ENCODE results near the gene TNFRSF25.
"Not testable (repeated sequence)": the region's sequence is repeated elsewhere in the genome, so short reads cannot be mapped to it uniquely, and the experiment has no call there.

The TNFRSF25 gene

DNA sequence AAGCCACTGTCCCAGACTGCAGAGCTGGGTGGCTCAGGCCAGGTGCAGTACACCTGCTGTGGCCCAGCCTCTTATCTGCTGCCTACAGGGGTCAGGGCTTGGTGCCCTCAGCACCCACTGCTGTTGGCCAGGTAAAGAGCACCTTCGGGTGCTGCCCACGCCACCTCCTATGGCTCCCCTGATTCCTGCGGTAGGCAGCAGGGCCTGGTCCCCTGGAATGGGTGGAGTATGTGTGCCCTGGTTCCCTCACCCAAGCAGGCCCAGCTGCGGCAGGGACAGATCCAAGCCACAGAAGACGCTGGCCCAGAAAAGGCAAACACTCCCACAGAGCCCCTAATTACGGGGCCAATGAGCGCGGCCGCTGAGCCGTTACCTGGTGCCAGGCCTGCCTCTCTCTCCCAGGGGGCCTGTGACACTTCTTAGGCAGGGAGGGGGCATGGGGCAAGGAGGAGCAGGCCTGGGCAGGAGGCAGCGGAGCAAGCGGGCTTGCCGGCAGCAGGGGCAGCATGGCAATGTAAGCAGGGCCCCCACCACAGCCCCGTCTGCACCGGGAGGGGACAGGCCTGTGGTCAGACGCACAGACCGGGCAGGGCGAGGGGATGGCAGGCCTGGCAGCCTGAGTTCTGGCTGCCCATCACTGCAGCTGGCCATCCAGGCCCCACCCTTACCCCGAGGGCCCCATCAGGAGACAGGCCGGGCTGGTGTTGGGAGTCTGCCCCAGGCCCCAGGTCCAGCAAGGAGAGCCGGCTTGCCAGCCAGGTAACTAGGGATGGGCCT, 22.4 kb downstream of the TNFRSF25 start:
- no peak overlapping the region for H3K9ac ChIP-seq (ENCODE audit: low read length)
- no peak overlapping the region for H3K27ac ChIP-seq (ENCODE audit: low read length)
- H3K27me3 ChIP-seq (ENCODE audit: control insufficient read depth, insufficient read depth, low read length) = peaks cover 26% of the 10 kb centered on the region
- H3K4me1 ChIP-seq (ENCODE audit: control insufficient read depth, low read depth, low read length) = peaks cover 5% of the 10 kb centered on the region
- H3K4me3 ChIP-seq (ENCODE audit: low read length) = no peak overlapping the region
- no peaks in the 10 kb centered on the region for H3K9me3 ChIP-seq (ENCODE audit: control insufficient read depth, low read depth, low read length)
- H3K36me3 ChIP-seq (ENCODE audit: control insufficient read depth, low read depth, low read length) = no peaks in the 10 kb centered on the region

DNA sequence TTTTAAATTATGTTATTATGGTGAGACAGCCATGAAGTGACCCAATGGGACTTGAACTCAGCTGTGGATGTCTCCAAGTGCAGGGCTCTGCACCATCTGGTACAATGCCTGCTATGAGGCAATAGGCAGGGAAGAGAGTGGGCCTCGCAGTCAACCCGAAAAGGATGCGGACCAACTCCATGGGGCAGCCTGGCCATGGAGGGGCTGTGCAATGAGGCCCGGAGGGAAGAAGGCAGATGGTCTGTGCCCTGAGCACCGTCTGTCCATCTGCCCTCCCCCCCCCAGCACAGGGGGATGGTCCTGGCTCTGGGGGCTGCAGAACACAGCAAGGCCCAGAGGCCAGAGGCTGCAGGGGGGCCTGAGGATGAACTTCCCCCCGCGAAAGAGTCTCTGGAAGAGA, 24.4 kb downstream of the TNFRSF25 start:
- H3K9me3 ChIP-seq (ENCODE audit: control insufficient read depth, low read depth, low read length) = no peaks in the 10 kb centered on the region
- H3K4me1 ChIP-seq (ENCODE audit: control insufficient read depth, low read depth, low read length) = peaks cover 2% of the 10 kb centered on the region
- H3K27me3 ChIP-seq (ENCODE audit: control insufficient read depth, insufficient read depth, low read length) = peaks cover 26% of the 10 kb centered on the region
- no peak overlapping the region for H3K27ac ChIP-seq (ENCODE audit: low read length)
- H3K4me3 ChIP-seq (ENCODE audit: low read length) = no peak overlapping the region
- no peak overlapping the region for H3K9ac ChIP-seq (ENCODE audit: low read length)
- H3K36me3 ChIP-seq (ENCODE audit: control insufficient read depth, low read depth, low read length) = no peaks in the 10 kb centered on the region

- no peak overlapping the region for H3K9ac ChIP-seq (ENCODE audit: low read length)
- no peaks in the 10 kb centered on the region for H3K9me3 ChIP-seq (ENCODE audit: control insufficient read depth, low read depth, low read length)
- H3K27me3 ChIP-seq (ENCODE audit: control insufficient read depth, insufficient read depth, low read length) = peaks cover 26% of the 10 kb centered on the region
- peak overlapping the region; percentile 37 for H3K4me3 ChIP-seq (ENCODE audit: low read length)
- H3K27ac ChIP-seq (ENCODE audit: low read length) = no peak overlapping the region
- no peaks in the 10 kb centered on the region for H3K36me3 ChIP-seq (ENCODE audit: control insufficient read depth, low read depth, low read length)
- H3K4me1 ChIP-seq (ENCODE audit: control insufficient read depth, low read depth, low read length) = no peaks in the 10 kb centered on the region
Measured at GRCh38 chr1:6440198-6441126, 25.5 kb downstream of the TNFRSF25 start.

DNA sequence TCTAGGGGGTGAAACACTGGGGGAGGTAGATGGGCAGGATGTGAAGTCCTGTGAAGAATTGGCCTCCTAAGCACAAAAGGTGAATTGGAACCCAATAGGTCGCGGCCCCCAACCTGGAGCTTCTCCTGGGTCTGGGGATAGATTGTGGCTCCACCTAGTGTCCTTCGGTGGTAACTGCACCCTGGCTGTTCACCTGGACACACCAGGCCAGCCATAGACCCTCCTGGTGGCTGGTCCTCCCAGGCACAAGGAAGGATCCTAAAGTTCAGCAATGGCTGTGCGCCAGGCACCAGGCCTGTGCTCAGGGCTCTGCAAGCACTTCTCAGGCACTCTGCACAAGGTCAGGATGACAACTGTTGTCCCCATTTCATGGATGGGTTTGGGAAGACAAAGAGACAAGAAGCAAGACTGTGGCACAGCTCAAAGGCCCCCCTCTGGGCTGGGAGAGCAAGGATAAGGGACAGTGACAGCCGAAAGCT, 27.9 kb downstream of the TNFRSF25 start:
- H3K4me3 ChIP-seq (ENCODE audit: low read length) = no peak overlapping the region
- H3K27me3 ChIP-seq (ENCODE audit: control insufficient read depth, insufficient read depth, low read length) = peaks cover 26% of the 10 kb centered on the region
- no peak overlapping the region for H3K27ac ChIP-seq (ENCODE audit: low read length)
- H3K4me1 ChIP-seq (ENCODE audit: control insufficient read depth, low read depth, low read length) = no peaks in the 10 kb centered on the region
- no peaks in the 10 kb centered on the region for H3K9me3 ChIP-seq (ENCODE audit: control insufficient read depth, low read depth, low read length)
- no peak overlapping the region for H3K9ac ChIP-seq (ENCODE audit: low read length)
- H3K36me3 ChIP-seq (ENCODE audit: control insufficient read depth, low read depth, low read length) = no peaks in the 10 kb centered on the region

DNA sequence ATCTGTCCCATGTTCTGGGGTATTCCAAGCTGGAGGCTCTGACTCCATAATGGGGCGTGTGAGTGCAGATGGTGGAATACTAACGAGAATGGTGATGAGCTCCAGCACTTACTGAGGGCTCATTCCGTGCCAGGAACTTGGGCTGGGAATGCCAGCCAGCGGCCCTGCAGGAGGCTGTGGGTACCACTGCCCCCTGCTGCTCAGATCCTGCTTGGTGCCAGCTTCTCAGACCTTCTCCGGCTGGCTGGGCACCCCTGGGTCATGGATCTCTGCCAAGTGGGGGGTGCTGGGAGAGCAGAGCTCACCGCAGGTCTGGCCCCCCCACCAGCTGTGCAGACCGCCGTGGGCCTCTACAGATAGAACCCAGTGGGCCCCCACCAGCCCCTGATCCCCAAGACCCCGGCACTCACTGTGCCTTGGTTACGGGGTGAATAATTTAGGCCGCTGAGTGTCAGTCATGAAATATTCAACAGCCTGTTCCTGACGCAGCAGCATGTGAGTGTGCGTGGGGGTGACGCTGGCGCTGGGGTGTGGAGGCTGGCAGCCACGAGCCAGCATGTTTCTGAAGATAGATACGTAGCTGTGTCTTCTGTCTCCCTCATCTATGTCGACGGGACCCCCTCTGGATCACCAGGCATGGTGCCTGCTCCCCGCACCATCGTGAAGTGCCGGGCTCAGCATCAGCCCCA, 28.8 kb downstream of the TNFRSF25 start:
- not testable (repeated sequence) for H3K9me3 ChIP-seq (ENCODE audit: control insufficient read depth, low read depth, low read length); H3K4me1 ChIP-seq (ENCODE audit: control insufficient read depth, low read depth, low read length); H3K9ac ChIP-seq (ENCODE audit: low read length); H3K36me3 ChIP-seq (ENCODE audit: control insufficient read depth, low read depth, low read length); H3K4me3 ChIP-seq (ENCODE audit: low read length); H3K27ac ChIP-seq (ENCODE audit: low read length)
- H3K27me3 ChIP-seq (ENCODE audit: control insufficient read depth, insufficient read depth, low read length) = peaks cover 26% of the 10 kb centered on the region

GRCh38 chr1:6436277-6436676, 29.7 kb downstream of the TNFRSF25 start:
- H3K9ac ChIP-seq (ENCODE audit: low read length); H3K4me3 ChIP-seq (ENCODE audit: low read length); H3K4me1 ChIP-seq (ENCODE audit: control insufficient read depth, low read depth, low read length); H3K9me3 ChIP-seq (ENCODE audit: control insufficient read depth, low read depth, low read length); H3K36me3 ChIP-seq (ENCODE audit: control insufficient read depth, low read depth, low read length); H3K27ac ChIP-seq (ENCODE audit: low read length): not testable (repeated sequence)
- peaks cover 18% of the 10 kb centered on the region for H3K27me3 ChIP-seq (ENCODE audit: control insufficient read depth, insufficient read depth, low read length)

GRCh38 chr1:6435547-6435946, 30.4 kb downstream of the TNFRSF25 start:
- no peak overlapping the region for H3K4me3 ChIP-seq (ENCODE audit: low read length)
- H3K27ac ChIP-seq (ENCODE audit: low read length) = no peak overlapping the region
- no peaks in the 10 kb centered on the region for H3K4me1 ChIP-seq (ENCODE audit: control insufficient read depth, low read depth, low read length)
- H3K9me3 ChIP-seq (ENCODE audit: control insufficient read depth, low read depth, low read length) = no peaks in the 10 kb centered on the region
- no peak overlapping the region for H3K9ac ChIP-seq (ENCODE audit: low read length)
- H3K36me3 ChIP-seq (ENCODE audit: control insufficient read depth, low read depth, low read length) = no peaks in the 10 kb centered on the region
- H3K27me3 ChIP-seq (ENCODE audit: control insufficient read depth, insufficient read depth, low read length) = peaks cover 12% of the 10 kb centered on the region

DNA sequence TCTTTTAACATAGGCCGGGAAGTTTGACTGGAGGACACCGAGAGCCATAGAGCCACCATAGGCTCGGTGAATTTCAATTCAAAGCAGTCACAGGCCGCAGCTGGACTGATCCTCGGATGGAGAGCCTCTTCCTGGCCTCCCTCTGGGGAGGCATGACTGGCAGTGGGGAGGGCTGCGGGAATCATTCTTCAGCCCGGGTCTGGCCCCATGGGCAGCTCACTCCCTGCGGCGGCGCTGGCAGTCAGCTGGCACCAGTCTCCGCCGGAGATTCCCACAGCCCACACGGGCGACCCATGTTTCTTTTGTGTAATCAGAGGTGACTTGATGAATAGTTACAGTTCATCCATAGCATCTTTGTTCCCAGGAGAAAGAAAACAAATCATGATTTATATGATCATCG, 30.8 kb downstream of the TNFRSF25 start:
- Histone ChIP-seq H3K27ac (ENCODE audit: low read length) (no peak overlapping the region), H3K4me1 (ENCODE audit: control insufficient read depth, low read depth, low read length) (no peaks in the 10 kb centered on the region), H3K9ac (ENCODE audit: low read length) (no peak overlapping the region), H3K4me3 (ENCODE audit: low read length) (no peak overlapping the region), H3K36me3 (ENCODE audit: control insufficient read depth, low read depth, low read length) (no peaks in the 10 kb centered on the region), H3K27me3 (ENCODE audit: control insufficient read depth, insufficient read depth, low read length) (peaks cover 12% of the 10 kb centered on the region), H3K9me3 (ENCODE audit: control insufficient read depth, low read depth, low read length) (no peaks in the 10 kb centered on the region)

- Histone ChIP-seq H3K9ac (ENCODE audit: low read length) (no peak overlapping the region), H3K4me3 (ENCODE audit: low read length) (no peak overlapping the region)
Measured at GRCh38 chr1:6434186-6434585, 31.8 kb downstream of the TNFRSF25 start.

DNA sequence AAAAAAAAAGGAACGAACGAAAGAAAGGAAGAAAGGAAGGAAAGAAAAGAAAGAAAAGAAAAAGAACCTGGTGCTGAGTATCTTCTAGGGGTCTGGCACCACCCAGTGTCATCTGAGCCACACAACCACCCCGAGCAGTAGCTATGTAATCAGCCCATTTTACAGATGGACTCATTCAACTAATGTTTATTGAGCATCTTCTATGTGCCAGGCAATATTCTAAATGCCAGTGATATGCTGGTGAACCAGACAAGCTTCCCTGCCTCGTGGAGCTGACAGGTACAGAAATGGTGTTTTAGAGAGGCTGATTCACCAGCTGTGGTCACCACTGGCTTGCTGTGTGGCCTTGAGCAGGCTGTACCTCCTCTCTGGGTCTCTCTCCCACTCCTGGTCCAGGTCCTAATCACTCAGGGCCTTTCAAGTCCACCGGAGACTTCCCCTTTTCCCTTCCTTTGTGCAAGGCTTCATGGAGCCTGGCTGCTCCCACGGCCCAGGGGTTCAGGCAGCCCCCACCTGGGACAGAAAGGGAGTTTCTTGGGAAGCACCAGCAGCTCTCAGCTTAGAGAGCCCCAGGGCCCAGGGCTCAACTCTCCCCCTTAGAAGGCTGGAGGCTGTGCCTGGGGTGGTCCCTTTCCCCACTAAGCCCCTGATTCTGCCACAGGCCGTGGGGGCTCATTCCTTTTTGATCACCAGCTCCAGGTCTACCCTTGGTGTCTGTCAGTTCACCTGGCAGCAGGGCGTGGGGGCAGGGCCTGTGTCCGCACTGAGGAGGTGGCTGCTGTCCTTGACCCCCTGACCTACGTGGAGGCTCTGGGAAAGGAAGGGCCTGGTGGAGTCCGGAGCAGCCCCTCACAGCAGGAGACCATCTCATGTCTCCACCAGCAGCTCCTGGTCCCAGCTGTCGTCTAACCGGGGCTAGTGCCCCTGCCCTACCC, 34.1 kb downstream of the TNFRSF25 start:
- H3K9ac ChIP-seq (ENCODE audit: low read length); H3K9me3 ChIP-seq (ENCODE audit: control insufficient read depth, low read depth, low read length); H3K36me3 ChIP-seq (ENCODE audit: control insufficient read depth, low read depth, low read length); H3K4me3 ChIP-seq (ENCODE audit: low read length); H3K27ac ChIP-seq (ENCODE audit: low read length); H3K4me1 ChIP-seq (ENCODE audit: control insufficient read depth, low read depth, low read length): not testable (repeated sequence)
- peaks cover 12% of the 10 kb centered on the region for H3K27me3 ChIP-seq (ENCODE audit: control insufficient read depth, insufficient read depth, low read length)

More at GRCh38 chr1:6434186-6434585, 31.8 kb downstream of the TNFRSF25 start:
- no peaks in the 10 kb centered on the region for H3K36me3 ChIP-seq (ENCODE audit: control insufficient read depth, low read depth, low read length)
- no peaks in the 10 kb centered on the region for H3K4me1 ChIP-seq (ENCODE audit: control insufficient read depth, low read depth, low read length)
- H3K9me3 ChIP-seq (ENCODE audit: control insufficient read depth, low read depth, low read length) = no peaks in the 10 kb centered on the region
- H3K27ac ChIP-seq (ENCODE audit: low read length) = no peak overlapping the region
- H3K27me3 ChIP-seq (ENCODE audit: control insufficient read depth, insufficient read depth, low read length) = peaks cover 5% of the 10 kb centered on the region
